Skeletal muscle tissue (tissue), 5 donors: Measurements from ENCODE around the gene OR11H12. TPM values are rescaled to one million over a fixed set of nuclear protein-coding genes. Genes with fewer than 3 reads are reported as not detected.
"Not testable (repeated sequence)": the region's sequence is repeated elsewhere in the genome, so short reads cannot be mapped to it uniquely, and the experiment has no call there.

Source experiments
- H3K27ac ChIP-seq: one replicate; pipeline ENCODE4 v1.7.0; 2013; ENCODE audit warnings: mild to moderate bottlenecking, low read depth, low read length, inconsistent platforms
- H3K27me3 ChIP-seq, 3 donors: one replicate each; pipeline ENCODE4 v1.7.0; 2013; ENCODE audit warnings: low read length in 3 of 3; ENCODE audit not compliant: control insufficient read depth in 3 of 3, insufficient read depth in 3 of 3
- H3K36me3 ChIP-seq, 3 donors: one replicate each; pipeline ENCODE4 v1.7.0; 2013; ENCODE audit warnings: low read length in 3 of 3; ENCODE audit not compliant: control insufficient read depth in 3 of 3, insufficient read depth in 3 of 3
- H3K4me1 ChIP-seq, 3 donors: one replicate each; pipeline ENCODE4 v1.7.0; 2013; ENCODE audit warnings: low read length in 3 of 3, mild to moderate bottlenecking in 3 of 3; ENCODE audit not compliant: control insufficient read depth in 3 of 3, insufficient read depth in 3 of 3
- H3K4me3 ChIP-seq, 3 donors: one replicate each; pipeline ENCODE4 v1.7.0; 2013; ENCODE audit warnings: low read length in 3 of 3
- H3K9ac ChIP-seq, 3 donors: one replicate each; pipeline ENCODE4 v1.7.0; 2013; ENCODE audit warnings: low read length in 3 of 3, mild to moderate bottlenecking in 3 of 3, moderate library complexity in 2 of 3, low read depth in 1 of 3
- H3K9me3 ChIP-seq, 3 donors: one replicate each; pipeline ENCODE4 v1.7.0; 2013; ENCODE audit warnings: low read length in 3 of 3; ENCODE audit not compliant: control insufficient read depth in 3 of 3
- small RNA-seq: library from RNA; depleted of rRNA; stranded (forward); fragments of <200 nt; gene quantifications from one replicate; pipeline ENCODE3, GENCODE V24; 2014
- total RNA-seq: library from RNA; depleted of rRNA; stranded (reverse); fragments of >200 nt; gene quantifications from one replicate; pipeline ENCODE4 v1.2.3, GENCODE V29; 2014
- donor health status: Osteomylitis.

Gene OR11H12, protein sequence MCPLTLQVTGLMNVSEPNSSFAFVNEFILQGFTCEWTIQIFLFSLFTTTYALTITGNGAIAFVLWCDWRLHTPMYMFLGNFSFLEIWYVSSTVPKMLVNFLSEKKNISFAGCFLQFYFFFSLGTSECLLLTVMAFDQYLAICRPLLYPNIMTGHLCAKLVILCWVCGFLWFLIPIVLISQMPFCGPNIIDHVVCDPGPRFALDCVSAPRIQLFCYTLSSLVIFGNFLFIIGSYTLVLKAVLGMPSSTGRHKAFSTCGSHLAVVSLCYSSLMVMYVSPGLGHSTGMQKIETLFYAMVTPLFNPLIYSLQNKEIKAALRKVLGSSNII
- total RNA-seq = not detected

DNA sequence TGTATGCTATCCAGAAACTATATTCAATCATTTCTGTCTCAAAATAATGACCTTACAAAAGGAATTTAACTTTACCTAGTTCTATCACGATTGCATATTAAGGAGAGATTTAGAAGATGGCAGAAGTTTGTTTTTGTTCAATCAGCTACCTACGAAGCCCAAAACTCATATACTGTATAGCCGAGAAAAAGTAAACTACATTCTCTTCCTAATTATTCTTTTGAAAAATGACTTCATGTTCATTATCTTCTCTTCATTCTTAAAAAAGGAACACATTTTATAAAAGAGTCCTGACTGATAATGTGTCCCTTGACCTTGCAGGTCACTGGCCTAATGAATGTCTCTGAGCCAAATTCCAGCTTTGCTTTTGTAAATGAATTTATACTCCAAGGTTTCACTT, at the start of gene OR11H12:
Gene OR11H12, plus strand, starts transcription at position 301 of the 400 bp plus-strand sequence. Its CDS starts 0 bp downstream, at position 301.
- not testable (repeated sequence) for H3K9me3 ChIP-seq

DNA sequence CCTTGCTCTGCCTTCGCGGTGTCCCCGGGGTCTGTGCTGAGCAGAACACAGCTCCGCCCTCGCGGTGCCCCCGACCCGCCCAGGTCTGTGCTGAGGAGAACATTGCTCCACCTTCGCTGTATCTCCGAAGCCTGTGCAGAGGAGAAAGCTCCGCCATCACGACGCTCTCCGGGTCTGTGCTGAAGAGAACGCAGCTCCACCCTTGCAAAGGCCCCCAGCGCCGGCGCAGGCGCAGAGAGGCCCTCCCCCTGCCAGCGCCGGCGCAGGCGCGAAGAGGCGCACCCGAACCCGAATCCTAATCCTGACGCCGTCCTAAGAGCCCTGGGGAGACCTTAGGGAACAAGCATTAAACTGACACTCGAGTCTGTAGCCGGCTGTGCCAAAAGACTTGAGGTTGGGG, 18.0 kb upstream of the OR11H12 start:
- not testable (repeated sequence) for H3K4me3 ChIP-seq, H3K36me3 ChIP-seq, H3K9me3 ChIP-seq, H3K27me3 ChIP-seq, H3K9ac ChIP-seq, H3K27ac ChIP-seq, H3K4me1 ChIP-seq

More for the DNA sequence above, at the start of gene OR11H12:
- not testable (repeated sequence) for H3K9ac ChIP-seq, H3K27ac ChIP-seq, H3K4me3 ChIP-seq, H3K4me1 ChIP-seq, H3K27me3 ChIP-seq, H3K36me3 ChIP-seq

DNA sequence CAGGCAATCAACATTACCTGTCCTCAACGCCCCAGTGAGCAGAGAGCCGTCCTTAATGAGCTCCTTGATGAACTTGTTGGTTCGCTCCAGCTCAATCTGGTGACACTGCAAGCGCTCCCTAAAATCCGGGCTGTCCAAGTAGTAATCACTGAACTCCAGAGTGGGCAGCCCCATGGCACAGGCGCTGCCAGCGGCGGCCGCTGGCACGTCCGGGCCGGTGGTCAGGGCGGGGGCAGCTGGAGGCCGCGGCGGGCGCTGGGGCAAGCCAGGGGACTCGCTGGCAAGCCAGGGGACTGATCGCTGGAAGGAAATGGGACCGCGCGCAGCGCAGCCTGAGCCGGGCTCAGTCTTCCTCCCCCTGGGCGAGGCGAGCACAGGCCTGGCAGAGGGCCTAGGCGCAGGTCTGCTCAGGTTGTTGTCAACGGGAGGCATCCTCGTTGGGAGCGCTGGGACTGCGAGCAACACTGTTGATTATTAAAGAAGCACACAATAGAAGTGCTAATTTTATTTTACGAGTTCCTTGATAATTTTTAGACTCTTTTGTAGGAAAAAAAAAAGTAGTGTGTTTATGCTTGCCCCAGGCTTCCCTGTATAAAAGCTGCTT, 25.8 kb downstream of the OR11H12 start:
- not testable (repeated sequence) for H3K9ac ChIP-seq, H3K9me3 ChIP-seq, H3K36me3 ChIP-seq, H3K4me1 ChIP-seq, H3K27me3 ChIP-seq, H3K4me3 ChIP-seq, H3K27ac ChIP-seq

DNA sequence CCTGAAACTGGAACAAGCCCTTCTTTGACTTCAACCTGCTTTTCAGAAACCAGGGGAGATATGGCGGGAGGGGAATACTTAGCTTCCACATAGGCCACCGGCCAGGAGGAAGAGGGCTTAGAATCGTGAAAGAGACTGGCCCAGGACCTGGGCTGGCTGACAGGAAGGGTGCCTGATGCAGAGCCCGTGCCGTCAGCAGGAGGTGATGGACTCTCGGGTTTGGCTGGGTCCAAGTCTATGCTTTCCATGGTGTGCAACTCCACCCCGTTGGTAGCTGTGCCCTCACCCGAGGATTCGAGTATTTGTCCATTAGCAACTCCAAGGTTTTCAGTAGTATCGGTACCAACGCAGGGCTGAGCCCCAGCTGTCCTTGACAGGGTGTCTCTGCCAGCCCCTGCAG, 35.1 kb downstream of the OR11H12 start:
- H3K36me3 ChIP-seq, H3K9me3 ChIP-seq, H3K27ac ChIP-seq, H3K9ac ChIP-seq, H3K4me1 ChIP-seq, H3K27me3 ChIP-seq, H3K4me3 ChIP-seq: not testable (repeated sequence)

DNA sequence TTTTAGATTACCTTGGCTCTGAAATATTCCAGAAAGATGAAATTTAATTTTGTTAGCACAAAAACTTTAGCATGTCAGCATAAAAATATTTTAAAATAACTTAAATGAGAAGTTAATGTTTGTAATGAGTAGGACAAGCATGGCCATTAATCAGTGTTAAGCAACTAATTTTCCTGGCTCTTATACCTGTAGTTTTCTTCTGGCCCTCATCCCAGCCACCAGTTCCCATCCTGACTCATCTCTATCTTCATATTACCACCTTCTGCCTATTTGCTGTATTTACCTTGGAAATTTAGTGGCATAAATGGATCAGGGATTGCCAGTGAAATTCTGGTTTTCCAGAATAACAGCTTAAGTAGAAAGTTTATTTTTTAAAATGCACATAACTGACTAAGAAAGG, 37.1 kb downstream of the OR11H12 start:
- H3K4me1 ChIP-seq, H3K9me3 ChIP-seq, H3K36me3 ChIP-seq, H3K4me3 ChIP-seq, H3K27me3 ChIP-seq, H3K9ac ChIP-seq, H3K27ac ChIP-seq: not testable (repeated sequence)

DNA sequence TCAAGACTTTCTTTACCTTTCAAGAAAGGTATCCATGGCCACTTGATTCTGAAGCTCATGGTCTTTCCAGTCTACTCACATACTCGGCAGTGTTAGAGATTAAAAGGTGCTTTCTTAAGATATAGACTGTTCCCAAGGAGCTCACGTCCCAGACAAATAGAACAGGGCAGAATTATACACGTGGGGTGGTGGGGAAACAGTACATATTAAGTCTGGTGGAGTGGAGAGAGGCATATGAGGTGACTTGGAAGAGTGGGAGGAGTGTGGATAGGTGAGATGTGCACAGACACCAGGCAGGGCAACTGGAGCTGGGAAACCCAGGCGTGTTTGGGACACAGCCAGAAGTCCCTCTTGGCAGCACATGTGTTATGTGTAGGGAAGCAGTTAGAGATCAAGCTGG, 37.9 kb downstream of the OR11H12 start:
- H3K27ac ChIP-seq, H3K4me1 ChIP-seq, H3K36me3 ChIP-seq, H3K9ac ChIP-seq, H3K27me3 ChIP-seq, H3K9me3 ChIP-seq, H3K4me3 ChIP-seq: not testable (repeated sequence)

DNA sequence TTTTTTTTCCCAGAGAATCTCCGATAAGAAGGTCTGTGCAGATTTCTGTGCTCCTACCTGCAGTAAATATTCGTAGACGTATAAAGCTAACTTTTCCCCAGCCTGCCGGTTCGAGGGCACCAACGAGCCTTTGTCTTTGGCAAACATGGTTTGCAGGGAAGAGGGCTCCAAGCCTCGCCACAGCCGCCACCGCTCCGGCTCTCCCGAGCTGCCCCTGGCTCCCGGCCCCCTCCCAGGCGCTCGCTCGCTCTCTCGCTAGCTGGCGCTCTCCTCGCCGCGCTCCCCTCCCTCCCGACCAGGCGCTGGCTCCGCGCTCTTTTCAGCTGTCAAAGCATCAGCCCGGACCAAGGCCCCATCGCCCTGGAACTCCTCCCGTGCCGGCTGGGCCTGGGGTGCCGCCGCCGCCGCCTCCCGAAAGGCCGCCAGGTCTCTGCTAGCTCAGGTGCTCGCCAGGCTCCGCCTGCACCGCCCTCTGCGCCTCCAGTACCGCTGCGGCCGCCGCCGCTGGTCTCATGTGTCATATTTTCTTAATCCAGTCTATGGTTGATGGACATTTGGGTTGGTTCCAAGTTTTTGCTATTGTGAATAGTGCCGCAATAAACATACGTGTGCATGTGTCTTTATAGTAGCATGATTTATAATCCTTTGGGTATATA, 45.3 kb downstream of the OR11H12 start:
- H3K27me3 ChIP-seq, H3K9me3 ChIP-seq, H3K27ac ChIP-seq, H3K4me3 ChIP-seq, H3K9ac ChIP-seq, H3K4me1 ChIP-seq, H3K36me3 ChIP-seq: not testable (repeated sequence)

Small RNA genes lying within 50 kb of the gene (small RNA-seq; reads per million reads assigned to genes)
- gene CR383656.6 = not detected
- gene CR383656.7 = not detected
- gene CR383656.9 = not detected
